SKM-1 treated with dmso at 0.1 percent for 144 hours (cell line): ENCODE measurements around the gene RNF19B.
"Not testable (repeated sequence)": the region's sequence is repeated elsewhere in the genome, so short reads cannot be mapped to it uniquely, and the experiment has no call there.

ENCODE experiments used
- DNase-seq: peaks from one replicate; lab custom pipeline; 2025; ENCODE audit not compliant: unreplicated experiment; lab: John Stamatoyannopoulos, UW

RNF19B gene

DNA sequence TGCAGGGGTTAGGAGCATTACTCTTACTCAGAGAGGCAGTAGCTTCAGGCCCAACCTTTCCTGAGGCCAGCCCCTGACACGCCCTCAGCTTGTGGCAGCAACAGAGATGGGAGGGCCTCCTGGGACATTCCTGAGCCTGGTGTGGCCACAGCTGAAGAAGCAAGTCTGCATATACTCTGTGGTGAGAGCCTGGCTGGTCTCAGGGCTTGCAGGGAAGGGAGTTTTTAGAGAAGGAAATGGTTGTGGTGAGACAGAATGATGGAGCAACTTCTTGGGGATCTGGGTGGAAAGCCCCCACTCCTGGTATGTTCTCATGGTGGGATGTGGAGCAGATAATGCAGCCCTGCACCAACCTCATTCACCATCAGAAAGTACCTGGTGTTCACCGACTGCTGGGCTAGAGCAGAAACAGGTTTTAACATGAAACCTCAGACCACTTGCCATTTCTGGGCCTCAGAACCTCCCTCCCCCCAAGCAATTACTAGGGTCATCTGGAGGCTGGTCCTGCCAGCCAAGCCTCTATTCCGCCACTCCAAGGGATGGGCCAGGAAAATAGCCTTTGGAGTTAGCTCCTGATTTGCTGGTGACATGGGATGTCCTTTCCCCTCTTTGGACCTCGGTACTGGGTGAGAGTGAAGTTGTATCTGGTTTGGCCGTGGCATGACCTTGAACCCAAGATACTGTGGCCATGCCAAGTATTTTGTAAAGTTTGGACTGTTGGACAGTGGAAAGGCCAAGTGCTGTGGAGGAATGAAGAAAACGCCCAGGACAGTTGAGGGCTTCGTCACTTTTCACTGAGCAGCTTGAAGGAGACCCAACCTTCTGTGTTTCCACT, 28.1 kb upstream of the RNF19B start:
- peak; percentile 98 for DNase-seq

DNA sequence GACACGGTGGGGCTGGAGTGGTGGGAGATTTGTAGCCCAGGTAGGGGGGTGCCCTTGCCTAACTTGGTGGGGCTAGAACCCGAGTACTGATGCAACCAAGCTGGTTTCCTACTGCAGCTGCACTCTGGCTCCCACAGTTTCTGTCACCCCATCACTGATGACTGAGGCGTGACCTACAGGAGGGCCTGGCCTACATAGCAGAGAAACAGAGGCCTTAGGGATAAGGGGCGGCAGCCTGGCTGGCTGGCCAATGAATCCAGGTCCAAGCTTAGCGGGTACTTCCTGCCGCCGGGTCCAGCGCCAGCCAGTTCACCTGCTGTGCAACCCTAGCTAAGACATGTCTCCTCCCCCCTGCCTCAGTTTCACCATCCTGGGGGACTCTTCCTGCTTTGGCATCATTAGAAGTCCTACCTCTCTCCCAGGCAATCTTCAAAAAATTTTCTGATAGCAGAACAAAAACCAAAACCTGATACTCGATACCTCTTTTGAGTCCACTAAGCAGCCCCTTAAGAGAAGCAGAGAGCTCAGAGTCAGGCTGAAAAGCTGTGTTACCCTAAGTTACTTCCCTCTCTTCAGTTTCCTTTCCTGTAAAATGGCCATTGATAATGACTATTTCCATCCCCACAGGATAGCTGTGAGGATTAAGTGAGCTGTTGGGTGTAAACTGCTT, 27.3 kb upstream of the RNF19B start:
- DNase-seq = no peak

DNA sequence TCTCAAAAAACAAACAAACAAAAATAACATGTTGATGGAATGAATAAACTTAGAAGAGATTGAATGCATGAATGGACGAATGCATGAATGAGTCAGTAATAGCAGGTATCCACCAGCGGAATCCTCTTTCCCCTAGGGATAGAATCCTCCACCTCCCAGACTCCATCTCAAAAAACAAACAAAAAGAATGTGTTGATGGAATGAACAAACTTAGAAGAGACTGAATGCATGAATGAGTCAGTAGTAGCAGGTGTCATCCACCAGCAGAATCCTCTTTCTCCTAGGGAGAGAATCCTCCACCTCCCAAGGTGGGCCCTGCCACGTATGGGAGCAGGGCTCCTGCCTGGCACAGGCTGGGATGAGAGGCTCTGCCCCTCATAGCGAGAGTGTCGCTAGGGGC, 26.8 kb upstream of the RNF19B start:
- no peak for DNase-seq

DNA sequence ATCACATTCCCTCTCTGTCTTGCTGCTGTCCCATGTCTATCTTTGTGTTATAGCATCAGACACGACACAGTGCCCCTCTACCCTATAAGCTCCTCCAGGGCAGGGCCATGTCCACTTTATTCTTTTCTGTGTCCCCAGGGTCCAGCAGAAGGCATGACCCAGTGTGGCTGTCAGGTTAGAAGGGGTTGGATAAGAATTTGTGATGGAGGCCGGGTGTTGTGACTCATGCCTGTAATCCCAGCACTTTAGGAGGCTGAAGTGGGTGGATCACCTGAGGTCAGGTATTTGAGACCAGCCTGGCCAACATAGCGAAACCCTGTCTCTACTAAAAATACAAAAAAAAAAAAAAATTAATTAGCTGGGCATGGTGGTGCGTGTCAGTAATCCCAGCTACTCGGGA, 26.3 kb upstream of the RNF19B start:
- DNase-seq = no peak

DNA sequence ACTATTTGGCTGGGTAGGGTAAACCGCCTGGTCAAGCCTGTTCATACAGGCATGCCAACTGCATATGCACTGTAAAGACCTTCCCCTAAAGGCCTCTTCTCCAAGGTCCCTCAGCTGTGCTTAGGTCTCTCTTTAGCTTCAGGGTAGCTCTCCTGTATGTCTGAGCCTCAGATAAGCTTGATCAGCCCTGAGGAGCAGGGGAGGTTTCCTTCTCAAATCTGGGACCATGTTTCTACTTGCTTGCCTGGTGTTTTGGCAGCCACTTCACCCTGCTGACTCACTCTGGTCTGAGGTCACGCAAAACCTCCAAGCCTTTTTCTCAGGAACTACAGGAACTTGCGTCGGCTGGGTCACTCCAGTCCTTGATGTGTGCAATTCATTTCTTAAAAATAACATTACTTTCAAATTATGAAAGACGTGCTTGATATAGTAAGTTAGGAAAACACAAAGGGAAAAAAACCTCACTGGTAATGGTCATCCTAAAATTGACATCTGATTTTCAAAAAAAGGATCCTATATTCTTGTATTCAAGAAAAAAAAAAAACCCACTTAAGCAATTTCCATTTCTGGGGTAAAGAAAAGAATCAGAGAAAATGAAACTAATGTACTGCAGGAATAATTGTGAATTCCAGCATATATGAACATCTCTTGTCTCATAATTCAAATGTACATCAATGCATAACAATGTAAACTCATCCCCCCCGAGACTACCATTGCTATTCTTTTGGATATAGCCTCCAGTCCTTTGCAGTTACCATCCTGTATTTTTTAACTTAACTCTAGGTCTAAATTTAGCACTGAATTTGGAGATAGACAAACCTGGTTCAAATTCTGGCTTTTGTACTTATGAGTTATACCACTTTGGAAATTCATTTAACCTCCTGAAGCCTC, 24.8 kb upstream of the RNF19B start:
- peak; percentile 81 for DNase-seq

DNA sequence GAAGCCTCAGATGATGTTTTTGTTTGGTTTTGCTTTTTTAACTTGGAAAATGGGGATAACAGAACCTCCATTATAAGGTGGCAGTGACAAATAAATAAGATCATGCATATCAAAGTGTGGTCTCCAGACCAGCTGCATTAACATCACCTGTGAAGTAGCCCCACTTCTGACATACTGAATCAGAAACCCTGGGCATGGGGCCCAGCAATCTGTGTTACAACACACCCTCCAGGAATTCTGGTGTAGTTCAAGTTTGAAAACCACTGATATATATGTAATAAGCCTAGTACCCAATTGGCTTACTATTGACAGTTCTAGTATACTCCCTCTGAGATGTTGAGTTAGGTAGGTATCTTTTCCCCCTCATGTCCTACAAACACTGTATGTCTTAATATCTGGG, 24.1 kb upstream of the RNF19B start:
- DNase-seq = no peak

DNA sequence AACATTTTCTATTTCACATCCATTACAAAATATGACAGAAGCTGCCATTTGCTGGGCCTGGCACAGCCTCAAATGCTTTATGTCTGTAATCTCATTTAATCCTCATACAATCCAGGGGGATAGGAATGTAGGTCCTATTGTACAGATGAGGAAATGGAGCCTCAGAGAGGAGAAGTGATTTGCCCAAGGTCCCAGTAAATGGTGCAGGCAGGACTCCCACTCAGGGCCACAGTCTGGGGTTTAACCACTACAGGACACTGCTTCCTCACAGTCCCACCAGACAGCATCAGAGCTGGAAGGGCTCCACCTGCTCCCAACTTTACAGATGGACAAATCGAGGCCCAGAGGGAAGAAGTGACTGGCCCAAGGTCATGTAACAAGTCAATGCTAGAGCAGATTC, 20.6 kb upstream of the RNF19B start:
- no peak for DNase-seq

DNA sequence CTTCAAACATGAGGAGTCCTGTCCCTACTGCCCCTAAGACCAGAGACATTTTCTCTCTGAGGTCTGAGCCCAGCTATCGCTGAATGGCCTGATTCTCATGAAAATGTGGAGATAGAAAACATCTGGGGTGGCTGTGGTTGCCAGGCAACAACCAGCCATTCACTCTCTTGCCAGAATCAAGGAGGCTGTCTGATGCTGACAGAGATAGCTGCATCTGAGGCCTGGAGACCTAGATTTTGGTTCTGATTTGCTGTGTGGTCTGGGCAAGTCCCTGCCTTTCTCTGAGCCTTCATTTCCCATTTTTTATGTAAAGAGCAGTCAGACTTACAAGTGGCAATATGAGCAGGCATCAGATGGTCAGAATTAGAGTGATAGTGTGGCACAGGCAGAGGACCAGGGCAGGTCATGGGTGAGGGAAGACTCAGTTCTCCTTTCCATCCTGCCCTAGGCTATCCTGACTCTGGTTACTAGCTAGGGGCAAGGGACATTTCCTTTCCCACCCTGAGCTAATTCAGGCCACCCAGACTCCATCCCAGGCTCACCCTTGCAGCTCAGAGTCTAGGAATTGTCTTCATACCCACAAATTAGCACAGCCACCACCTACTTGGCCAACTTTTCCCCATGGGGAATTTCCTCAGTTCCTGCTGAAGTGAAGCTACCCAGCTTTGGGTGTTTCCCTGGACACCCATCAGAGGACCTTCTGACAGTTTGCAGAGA, 20.0 kb upstream of the RNF19B start:
- no peak for DNase-seq

DNA sequence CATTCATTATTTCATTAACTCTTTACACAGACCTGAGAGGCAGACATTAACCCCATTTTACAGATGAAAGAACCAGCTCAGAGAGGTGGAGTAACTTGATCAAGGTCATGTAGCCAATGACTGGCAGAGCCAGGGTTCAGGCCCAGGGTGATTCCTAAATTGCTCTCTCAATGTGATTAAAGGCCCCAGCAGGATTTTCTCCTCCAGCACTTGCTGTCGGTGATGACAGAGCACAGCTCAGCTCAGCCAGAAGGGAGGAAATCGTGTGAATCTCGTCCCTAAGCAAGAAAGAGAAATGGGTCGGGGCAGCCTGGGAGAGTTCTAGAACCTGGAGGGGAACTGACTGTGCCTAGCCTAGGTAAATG, 19.5 kb upstream of the RNF19B start:
- no peak for DNase-seq

DNA sequence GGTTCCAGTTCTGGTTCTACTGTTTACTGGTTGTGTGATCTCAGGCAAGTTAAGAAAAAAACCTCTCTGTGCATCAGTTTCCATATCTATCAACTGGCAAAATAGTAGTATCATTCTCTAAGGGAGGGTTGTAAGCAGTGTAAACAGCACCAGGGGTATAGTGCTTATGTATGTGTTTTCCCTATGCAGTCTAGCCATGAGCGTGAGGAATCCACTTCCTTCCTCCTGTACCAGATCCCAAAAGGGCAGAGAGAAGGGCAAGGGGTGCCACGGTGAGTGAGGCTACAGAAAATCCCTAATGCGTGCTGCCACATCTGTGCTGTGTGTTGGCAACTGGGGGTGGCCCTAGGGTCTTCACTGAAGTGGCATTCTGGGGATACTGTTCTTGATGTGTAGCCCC, 18.4 kb upstream of the RNF19B start:
- DNase-seq = no peak

DNA sequence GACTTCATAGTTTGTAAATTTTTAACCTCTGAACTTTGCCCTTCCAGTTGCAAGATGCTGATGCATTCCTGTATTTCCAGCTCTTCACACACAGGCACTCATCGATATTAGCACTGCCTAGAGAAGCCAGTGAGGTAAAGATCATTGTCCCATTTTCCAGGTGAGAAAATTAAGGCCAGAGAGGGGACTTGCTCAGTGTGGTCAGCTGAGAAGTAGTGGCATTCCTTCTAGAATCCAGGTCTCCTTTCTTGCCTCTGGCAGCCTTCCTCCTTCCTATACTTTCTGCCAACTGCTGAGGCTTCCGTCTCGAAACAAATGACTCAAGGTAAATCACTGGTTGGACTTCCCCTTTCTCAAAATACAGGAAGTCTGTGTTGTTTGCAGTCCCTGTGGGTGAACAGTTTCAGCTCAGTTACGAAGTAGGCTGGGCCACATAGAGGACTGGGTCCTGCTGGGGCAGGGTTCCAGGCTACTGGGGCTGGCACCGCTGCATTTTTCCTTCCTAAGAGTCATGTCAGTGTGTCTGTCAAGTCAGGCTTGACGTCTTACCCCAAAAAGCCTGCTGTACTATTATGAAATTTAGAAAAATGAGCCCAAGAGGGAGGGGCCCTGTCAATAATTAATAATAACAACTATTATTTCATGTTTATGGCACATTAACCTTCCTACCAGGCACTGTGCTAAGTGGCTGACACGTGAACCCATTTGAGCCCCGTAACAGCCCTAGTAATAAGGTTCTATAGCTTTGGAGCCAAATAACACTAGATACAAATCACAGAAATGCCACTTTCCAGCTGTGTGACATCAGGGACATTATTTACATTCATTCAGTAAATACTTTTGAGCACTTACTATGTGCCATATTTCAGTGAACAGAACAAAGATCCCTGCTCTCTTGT, 16.6 kb upstream of the RNF19B start:
- DNase-seq = peak; percentile 84

DNA sequence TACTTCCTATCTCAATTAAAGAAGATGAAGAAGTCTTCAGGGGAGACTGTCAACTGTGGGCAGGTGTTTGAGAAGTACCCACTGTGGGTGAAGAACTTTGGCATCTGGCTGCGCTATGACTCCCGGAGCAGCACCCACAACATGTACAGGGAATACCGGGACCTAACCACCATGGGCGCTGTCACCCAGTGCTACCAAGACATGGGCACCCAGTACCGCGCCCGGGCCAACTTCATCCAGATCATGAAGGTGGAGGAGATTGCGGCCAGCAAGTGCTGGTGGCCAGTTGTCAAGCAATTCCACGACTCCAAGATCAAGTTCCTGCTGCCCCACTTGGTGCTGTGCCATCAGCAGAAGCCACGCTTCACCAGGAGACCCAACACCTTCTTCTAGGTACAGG, 15.5 kb upstream of the RNF19B start:
- no peak for DNase-seq

DNA sequence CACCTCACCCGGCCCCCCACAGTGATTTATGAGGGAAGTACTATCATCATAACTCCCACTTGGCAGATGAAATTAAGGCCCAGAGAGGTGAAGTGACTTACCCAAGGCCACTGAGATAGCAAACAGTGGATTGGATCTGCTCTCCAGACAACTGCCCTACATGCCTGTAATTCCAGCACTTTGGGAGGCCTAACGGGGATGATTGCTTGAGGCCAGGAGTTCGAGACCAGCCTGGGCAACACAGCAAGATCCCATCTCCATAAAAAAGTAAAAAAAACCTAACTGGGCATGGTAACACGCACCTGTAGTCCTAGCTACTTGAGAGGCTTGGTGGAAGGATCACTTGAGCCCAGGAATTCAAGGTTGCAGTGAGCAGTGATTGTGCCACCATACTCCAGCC, 14.2 kb upstream of the RNF19B start:
- no peak for DNase-seq

DNA sequence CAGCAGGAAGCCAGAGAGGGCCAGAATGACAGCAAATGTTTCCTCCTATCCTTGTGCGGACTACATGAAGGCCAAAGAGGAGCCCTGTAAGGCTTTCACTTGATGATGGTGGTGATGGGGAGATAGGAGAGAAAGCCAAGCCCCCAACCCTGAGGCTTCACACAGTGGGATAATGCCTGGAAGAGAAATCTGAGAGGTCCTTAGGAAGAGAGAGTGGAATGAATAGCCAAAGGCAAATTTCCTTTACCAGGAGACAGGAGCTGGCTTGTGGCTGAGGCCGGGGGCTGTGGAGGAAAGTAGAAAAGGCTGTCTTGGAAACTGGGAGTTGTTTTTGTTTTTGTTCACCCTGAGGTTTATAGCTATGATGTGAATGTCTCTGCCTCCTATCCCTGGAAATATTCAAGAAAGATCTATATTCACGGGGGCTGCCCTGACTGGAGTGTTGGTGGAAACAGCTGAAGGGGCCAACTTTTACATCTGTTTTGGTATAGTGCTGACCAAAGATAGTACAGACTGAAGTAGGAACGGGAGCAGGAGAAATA, 13.0 kb upstream of the RNF19B start:
- no peak for DNase-seq

DNA sequence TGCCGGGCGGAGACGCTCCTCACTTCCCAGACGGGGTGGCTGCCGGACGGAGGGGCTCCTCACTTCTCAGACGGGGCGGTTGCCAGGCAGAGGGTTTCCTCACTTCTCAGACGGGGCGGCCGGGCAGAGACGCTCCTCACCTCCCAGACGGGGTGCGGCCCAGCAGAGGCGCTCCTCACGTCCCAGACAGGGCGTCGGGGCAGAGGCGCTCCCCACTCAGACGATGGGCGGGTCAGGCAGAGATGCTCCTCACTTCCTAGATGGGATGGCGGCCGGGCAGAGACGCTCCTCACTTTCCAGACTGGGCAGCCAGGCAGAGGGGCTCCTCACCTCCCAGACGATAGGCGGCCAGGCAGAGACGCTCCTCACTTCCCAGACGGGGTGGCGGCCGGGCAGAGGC, 10.4 kb upstream of the RNF19B start:
- not testable (repeated sequence) for DNase-seq

DNA sequence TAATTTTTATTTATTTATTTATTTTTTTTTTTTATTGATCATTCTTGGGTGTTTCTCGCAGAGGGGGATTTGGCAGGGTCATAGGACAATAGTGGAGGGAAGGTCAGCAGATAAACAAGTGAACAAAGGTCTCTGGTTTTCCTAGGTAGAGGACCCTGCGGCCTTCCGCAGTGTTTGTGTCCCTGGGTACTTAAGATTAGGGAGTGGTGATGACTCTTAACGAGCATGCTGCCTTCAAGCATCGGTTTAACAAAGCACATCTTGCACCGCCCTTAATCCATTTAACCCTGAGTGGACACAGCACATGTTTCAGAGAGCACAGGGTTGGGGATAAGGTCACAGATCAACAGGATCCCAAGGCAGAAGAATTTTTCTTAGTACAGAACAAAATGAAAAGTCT, 8.8 kb upstream of the RNF19B start:
- not testable (repeated sequence) for DNase-seq

DNA sequence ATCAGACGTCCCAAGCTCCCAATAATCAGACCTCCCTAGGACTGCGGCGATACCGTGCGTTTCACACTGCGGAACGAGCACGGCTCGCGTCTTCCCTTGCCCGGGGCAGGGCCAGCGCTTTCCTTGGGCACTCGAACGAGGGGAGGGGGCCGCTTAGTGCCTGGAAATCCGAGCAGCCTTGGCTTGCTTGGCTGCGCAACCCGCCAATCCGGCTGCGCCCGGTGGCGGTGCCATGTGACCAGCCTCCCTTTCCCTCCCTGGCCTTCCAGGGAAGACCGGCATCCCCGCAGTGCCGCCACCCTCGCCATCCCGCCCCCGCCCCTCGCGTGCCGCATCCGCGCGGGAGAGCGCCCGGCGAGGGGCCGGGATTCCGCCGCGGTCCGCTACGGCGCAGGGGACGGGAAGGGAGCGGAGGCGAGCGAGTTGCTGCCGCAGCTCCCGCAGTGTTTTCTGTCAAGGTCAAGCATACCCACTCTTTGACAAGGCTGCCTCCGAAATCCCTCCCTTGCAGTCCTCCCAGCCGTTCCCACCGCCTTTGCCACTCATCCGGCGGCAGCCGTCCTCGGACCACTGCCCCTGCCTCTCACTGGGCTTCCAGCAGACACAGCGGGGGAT, 8.3 kb upstream of the RNF19B start:
- no peak for DNase-seq

DNA sequence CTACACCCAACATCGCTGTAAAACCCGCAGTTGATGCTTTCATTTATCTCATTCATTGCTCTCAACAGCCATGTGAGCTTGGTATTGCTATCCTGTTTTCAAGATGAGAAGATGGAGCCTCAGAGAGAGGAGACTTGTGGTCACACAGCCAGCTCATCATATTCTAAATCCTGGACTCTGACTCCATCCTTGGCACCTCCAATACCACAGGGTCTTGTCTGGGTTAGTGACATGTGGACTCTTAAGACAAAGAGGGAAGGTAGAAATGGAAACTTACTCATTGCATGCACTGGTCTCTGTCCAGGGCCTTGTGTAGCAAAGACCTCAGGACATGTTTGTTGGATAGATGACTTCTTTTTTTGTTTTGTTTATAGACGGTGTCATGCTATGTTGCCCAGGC, 7.0 kb upstream of the RNF19B start:
- no peak for DNase-seq

DNA sequence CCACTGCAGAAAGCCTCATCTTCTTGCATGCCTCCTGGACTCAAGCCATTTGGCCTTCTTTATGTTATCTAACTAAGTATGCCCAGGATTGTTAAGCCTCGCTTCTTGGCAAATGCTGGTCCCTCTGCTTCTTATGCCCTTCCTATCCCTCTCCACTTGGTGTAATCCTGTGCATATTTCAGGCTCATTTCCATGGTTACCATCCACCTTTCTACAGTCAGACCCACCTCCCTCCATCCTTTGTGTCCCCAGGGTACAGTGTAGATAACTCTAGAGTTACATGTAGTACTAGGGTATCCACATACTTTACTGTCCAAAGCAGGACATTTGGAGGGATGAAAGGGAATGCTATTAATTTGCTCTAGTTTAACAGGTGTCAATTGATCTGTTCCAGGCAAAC, 6.5 kb upstream of the RNF19B start:
- DNase-seq = no peak
